GM19438 (cell line): ENCODE results near the gene NELL2.

Source experiments
- ATAC-seq: cut with Tn5 transposase; IDR thresholded peaks from one replicate; pipeline ENCODE4 v1.9.1; 2021; ENCODE audit warnings: low read depth; ENCODE audit not compliant: unreplicated experiment

The NELL2 gene

DNA sequence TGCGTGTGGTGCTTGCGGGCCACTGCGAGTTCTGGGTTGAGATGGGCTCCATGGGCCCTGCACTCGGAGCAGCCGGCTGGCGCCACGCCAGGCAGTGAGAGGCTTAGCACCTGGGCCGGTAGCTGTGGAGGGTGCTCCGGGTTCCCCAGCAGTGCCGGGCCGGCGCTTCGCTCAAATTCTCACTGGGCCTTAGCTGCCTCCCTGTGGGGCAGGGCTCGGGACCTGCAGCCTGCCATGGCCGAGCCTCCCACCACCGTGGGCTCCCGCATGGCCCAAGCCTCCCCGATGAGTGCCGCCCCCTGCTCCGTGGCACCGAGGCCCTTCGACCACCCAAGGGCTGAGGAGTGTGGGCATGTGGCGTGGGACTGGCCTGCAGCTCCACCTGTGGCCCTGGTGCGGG, 375.7 kb downstream of the NELL2 start:
- ATAC-seq = no peak

DNA sequence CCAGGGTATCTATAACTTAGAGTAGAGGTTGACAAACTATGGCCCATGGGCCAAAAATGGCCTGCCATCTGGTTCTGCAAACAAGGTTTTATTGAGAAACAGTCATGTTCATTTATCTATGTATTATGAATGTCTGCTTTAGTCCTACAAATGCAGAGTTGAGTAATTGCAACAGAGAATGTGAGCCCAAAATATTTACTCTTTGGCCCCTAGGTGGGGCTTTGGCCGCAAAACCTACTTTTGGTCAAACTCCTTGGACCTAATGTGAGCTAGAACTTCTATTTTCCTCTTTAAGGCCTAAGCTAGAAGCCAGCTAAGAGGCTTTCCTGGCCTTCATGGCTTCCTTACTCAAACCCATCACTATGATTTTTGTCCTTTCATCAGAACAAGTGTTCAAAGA, 379.1 kb downstream of the NELL2 start:
- ATAC-seq = no peak

DNA sequence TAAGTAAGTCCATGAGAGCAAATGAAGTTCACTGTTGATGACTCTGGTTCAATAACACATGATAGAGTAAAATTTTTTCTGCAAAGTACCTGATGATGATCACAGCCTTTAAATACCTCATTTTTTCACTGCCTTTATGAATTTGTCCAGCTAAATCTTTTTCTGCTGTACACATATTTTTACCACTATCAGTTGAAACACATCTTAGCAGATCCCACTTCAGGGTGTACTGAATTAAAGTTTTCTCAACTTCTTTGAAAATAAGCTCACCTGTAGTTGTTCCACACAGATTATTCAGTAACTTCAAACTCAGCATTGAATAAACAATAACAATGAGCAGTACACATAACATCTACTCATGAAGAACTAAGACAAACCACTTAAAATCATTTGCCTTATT, 385.9 kb downstream of the NELL2 start:
- no peak for ATAC-seq

DNA sequence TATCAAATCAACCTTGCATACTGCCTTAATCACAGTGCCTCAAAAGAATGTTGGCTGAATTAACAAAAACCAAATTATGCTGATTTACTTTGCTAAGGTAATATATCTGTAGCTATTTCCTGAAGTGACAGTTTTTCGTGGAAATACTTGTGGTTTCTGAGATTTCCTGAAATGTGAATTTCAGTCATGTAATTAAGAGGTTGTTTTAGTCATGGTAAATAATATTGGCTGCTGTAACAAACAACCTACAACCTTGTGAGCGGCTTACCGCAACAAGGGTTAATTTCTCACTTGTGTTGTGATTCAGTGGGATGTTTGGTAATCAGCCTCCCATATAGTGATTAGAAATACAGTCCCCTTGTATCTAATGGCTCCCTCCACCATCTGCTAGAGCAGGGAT, 387.9 kb downstream of the NELL2 start:
- no peak for ATAC-seq

DNA sequence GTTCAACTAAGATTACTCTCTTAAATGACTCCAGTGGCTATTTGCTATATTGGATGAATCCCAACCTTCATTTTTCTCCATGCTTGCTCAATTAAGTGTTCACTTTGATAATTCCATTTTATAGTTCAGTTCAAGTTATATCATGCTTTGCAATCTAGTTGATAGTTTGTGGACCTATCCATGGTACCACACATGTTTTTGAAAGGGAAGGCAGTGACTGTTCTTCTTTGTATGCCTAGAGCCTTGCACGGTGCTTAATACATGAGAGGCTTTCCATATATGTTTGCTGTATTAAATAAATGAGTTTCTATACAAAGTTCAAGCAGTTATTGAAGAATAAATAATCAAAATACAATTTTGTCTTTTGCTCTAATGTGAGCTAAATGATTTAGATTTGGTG, 391.3 kb downstream of the NELL2 start:
- ATAC-seq = no peak

DNA sequence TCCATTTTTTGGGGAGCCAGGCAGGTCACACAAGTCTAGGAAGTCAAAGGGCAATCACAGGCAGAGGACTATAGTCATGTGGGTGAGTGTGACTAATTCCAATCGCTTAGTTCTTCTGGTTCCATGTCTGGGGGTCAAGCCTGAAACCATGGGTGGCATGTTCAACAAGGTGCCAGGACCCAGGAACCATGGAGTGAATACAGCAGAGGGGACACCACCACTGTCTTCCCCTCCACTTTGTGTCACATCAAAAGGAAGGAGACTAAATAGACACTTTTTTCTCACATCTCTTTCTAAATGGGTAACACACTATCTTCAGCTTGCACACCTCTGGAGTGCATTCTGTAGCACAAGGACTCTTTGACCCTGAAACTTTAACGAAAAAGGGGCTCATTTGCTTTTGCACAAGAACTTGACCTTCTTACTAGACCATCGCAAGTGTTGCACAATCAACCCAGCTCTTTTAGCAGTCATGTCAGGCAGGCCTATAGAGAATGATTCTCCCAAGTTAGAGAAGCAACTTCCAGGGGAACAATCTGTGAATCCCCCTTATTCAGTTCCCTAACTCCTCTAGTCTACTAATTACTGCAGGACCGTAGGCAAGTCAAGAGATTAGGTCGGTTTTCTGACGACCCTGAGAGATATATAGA, 398.7 kb downstream of the NELL2 start:
- ATAC-seq = no peak

DNA sequence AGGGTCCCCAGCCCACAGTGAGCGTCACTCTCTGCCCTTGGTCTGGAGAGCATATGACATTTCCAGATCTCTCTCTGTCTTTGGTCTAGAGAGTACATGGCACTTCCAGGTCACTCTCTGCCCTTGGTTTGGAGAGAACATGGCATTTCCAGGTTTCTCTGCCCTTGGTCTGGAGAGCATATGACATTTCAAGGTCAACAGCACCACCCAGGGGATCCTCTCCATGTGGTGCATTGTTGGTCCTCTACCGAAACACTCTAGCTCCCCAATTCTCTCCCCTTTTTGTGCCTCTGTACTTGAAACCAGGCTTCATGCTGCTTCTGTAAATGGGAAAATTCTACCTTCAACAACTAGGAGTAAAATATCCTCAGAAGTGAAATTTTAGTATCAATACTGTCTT, 399.4 kb downstream of the NELL2 start:
- ATAC-seq = no peak

DNA sequence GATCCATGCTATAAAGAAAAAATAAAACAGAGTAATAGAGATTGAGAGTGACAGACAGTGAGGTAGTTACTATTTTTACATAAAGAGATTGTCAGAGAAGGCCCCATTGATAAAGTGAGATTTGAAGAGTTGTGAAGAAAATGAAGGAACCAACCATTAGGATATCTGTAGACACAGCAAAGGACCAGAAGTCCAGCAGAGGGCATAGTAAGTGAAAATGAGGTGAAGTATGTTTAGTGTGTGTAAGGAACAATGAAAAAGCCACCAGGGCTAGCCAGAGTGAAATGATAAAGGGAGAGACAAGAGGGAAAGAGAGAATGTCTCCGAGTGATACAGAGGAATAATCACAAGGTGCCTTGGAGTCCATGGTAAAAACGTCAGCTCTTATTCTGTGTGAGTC, 411.0 kb downstream of the NELL2 start:
- no peak for ATAC-seq

DNA sequence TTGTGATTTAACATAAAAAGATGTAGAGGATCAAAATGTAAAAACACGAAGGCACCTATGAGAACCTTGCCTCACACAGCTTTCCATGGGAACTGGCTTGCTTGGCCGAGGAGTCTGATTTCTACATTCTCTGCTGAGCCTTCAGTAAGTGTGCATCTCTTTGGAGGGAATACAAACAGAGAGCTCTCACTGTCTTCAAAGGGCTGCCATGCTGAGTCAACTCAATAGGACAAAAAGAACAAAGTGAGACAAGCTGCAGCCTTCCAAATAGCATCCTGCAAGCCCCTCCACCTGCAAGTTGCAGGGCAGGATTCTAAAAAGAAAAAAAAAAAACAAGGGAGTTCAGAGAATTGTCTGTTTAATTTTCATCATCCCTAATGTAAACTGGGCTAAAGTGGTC, 411.9 kb downstream of the NELL2 start:
- no peak for ATAC-seq

DNA sequence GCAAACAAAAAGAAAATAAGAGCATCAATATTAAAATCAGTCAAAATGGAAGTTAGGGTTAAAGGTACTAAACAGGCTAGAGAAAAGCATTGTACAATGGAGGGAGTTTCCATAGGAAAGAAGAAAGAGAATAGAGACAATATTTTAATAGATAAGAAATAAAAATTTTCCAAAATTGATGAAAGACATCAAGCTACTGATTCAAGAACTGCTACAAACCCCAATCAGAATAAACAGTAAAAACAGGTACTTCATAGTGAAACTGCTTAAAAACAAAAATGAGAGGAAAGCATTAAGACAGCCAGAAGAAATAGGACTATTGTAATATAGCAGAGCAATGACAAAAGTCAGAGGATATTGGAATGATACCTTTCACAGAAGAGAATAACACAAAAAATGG, 413.4 kb downstream of the NELL2 start:
- ATAC-seq = no peak

DNA sequence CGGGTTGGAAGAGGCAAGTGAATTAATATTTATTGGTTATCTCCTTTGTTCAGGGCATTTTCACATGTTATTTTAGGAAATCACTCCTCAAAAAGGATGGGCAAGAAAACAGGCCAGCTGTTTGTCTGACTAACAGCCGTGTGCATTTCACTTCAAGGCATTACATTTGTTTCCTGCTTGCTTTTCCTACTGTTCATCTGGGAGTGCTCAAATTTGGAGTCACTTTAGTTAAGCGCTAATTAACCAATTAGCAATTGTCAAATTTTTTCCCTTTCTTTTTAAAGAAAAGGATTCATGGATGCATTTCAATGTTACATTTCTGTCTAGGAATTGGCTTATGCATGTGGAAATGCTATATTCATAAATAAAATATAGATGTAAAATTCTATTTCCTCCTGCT, 415.9 kb downstream of the NELL2 start:
- no peak for ATAC-seq

DNA sequence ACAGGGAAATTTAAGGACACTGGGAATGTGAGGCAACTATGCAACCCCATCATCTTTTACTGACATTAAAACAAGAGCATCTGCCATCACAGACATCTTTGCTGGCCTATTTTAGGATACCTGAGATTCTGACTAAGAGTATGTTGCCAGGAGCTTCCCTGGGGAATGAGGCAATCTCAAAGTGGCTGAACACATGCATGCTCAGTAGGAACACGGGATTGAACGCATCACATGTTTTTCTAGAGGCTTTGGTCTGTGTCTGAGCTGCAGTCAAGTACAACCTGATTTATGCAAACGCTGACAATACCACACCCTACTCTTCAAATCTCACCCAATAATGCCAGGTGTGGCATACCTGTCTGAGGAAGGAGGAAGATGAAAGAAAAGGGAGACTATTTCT, 416.5 kb downstream of the NELL2 start:
- no peak for ATAC-seq
